Endodermal cell (in vitro differentiated cells): ENCODE data around the gene PDE6D. TPM values are rescaled to one million over a fixed set of nuclear protein-coding genes. Genes with fewer than 3 reads are reported as not detected.

ENCODE experiments used
- DNase-seq: peaks from one replicate; pipeline ENCODE4 v3.0.0-alpha.2; 2017
- H3K27ac ChIP-seq: 2 replicates; pipeline ENCODE4 v1.5.1; 2013; ENCODE audit warnings: mild to moderate bottlenecking, low read depth, low read length, moderate library complexity
- H3K27me3 ChIP-seq: 2 replicates; pipeline ENCODE4 v1.6.1; 2013; ENCODE audit warnings: mild to moderate bottlenecking, low read length, moderate library complexity; ENCODE audit not compliant: insufficient read depth, control insufficient read depth, poor library complexity, severe bottlenecking
- H3K36me3 ChIP-seq: 2 replicates; pipeline ENCODE4 v1.7.0; 2013; ENCODE audit warnings: mild to moderate bottlenecking, low read length, moderate library complexity; ENCODE audit not compliant: control insufficient read depth, insufficient read depth
- H3K4me1 ChIP-seq: one replicate; pipeline ENCODE4 v1.7.0; 2013; ENCODE audit warnings: low read length; ENCODE audit not compliant: control insufficient read depth, insufficient read depth
- H3K4me3 ChIP-seq: 2 replicates; pipeline ENCODE4 v1.5.1; 2013; ENCODE audit warnings: mild to moderate bottlenecking, low read length, moderate library complexity
- H3K9ac ChIP-seq: 2 replicates; pipeline ENCODE4 v1.6.1; 2013; ENCODE audit warnings: mild to moderate bottlenecking, low read length, moderate library complexity; ENCODE audit not compliant: poor library complexity, severe bottlenecking; ENCODE audit errors: extremely low read depth
- H3K9me3 ChIP-seq: 2 replicates; pipeline ENCODE4 v1.6.1; 2013; ENCODE audit warnings: mild to moderate bottlenecking, low read length, moderate library complexity; ENCODE audit not compliant: control insufficient read depth
- H3K27ac Mint-ChIP-seq: 2 replicates; pipeline ENCODE4 v1.8.0; 2020; ENCODE audit warnings: mixed read lengths
- H3K27me3 Mint-ChIP-seq: 2 replicates; pipeline ENCODE4 v1.8.0; 2021; ENCODE audit warnings: mild to moderate bottlenecking, mixed read lengths; ENCODE audit not compliant: insufficient read depth
- H3K36me3 Mint-ChIP-seq: 2 replicates; pipeline ENCODE4 v1.8.0; 2020; ENCODE audit warnings: low read depth, mixed read lengths
- H3K4me1 Mint-ChIP-seq: 2 replicates; pipeline ENCODE4 v1.8.0; 2020; ENCODE audit warnings: mixed read lengths
- H3K4me3 Mint-ChIP-seq: 2 replicates; pipeline ENCODE4 v1.8.0; 2020; ENCODE audit warnings: mild to moderate bottlenecking, moderate library complexity, mixed read lengths
- H3K9me3 Mint-ChIP-seq: 2 replicates; pipeline ENCODE4 v1.8.0; 2020; ENCODE audit warnings: mild to moderate bottlenecking, mixed read lengths
- WGBS, 2 experiments: methylation state at CpG; one replicate each; pipeline versions ENCODE4 v1.1.5 to v1.1.7; 2013; ENCODE audit warnings: missing lambda C conversion rate in 2 of 2, mixed read lengths in 1 of 2; ENCODE audit not compliant: insufficient coverage in 1 of 2, insufficient read length in 1 of 2; 5-methylcytosine and 5-hydroxymethylcytosine counted together
- total RNA-seq, 2 donors: library from RNA; stranded (reverse); fragmentation: NEBNext Ultra II Directional in 1 of 2; extraction: Animal tissue kit (Norgen Biotek cat#: 25700) in 1 of 2; gene quantifications; 2 replicates in 1 of 2; 3 replicates in 1 of 2; pipeline ENCODE4 v1.2.1, GENCODE V29; 2021
- TF ChIP-seq, protein P1 (sequence below): fragments of 200-600 bp; sonication (generic); conservative IDR thresholded peaks from 2 replicates; pipeline ENCODE4 v1.5.0; 2021; ENCODE audit warnings: antibody characterized with exemption, mild to moderate bottlenecking

Gene PDE6D
- total RNA-seq, 2 donors from 2014 or later = 24.7 to 25.5 TPM

DNA sequence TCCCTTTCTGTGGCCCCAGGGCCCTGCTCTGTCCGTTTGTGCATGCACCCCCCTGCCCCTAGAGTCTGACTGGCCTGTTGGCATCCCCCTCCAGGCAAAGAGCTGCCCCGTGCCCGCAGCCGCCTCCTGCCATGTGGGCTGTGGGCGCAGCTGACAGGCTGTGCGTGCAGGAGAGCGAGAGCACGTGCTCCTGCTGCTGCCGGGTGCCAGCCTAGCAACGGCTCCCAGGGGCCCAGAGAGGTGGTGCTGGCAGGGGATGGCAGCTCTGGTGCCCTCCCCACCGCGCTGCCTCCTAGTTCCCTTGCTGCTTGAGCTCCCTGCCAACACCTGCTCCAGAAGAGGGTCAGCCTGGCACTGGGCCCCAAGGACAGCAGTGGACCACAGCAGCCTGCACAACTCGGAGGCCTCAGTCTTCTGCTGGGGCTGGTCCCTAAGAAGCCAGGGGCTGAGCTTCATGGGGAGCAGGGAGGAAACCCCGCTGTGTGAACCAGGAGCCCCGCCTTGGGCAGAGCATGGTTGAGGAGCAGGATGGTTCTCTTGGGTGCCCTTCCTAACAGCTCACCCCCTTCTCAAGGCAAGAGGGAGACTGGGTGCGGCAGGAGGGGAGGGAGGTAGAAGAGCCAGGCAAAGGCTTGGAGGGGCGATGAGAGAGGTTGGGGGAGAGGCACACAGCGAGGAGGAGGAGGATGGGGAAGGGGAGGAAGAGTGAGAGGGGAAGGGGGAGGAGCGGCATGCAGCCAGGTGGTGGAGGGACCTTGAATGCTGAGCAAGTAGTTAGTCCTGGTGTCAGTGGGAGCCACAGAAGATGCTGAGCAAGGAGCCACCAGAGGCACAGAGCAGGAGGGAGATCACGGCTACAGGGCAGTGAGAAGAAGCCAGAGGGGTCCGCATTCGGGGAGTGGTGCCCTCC is 96.5 kb downstream of the PDE6D start:
- Mint-ChIP-seq H3K9me3 (no peaks in the 10 kb centered on the region), H3K27me3 (no peaks in the 10 kb centered on the region), H3K4me3 (no peak overlapping the region), H3K4me1 (peaks cover 26% of the 10 kb centered on the region), H3K27ac (no peak overlapping the region), H3K36me3 (no peaks in the 10 kb centered on the region)
- DNase-seq = peak; percentile 59
- Histone ChIP-seq H3K4me3 (no peak overlapping the region), H3K4me1 (peaks cover 7% of the 10 kb centered on the region), H3K9ac (no peak overlapping the region), H3K27ac (no peak overlapping the region), H3K9me3 (no peaks in the 10 kb centered on the region), H3K36me3 (no peaks in the 10 kb centered on the region), H3K27me3 (no peaks in the 10 kb centered on the region)
- TF ChIP-seq, protein P1, sequence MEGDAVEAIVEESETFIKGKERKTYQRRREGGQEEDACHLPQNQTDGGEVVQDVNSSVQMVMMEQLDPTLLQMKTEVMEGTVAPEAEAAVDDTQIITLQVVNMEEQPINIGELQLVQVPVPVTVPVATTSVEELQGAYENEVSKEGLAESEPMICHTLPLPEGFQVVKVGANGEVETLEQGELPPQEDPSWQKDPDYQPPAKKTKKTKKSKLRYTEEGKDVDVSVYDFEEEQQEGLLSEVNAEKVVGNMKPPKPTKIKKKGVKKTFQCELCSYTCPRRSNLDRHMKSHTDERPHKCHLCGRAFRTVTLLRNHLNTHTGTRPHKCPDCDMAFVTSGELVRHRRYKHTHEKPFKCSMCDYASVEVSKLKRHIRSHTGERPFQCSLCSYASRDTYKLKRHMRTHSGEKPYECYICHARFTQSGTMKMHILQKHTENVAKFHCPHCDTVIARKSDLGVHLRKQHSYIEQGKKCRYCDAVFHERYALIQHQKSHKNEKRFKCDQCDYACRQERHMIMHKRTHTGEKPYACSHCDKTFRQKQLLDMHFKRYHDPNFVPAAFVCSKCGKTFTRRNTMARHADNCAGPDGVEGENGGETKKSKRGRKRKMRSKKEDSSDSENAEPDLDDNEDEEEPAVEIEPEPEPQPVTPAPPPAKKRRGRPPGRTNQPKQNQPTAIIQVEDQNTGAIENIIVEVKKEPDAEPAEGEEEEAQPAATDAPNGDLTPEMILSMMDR = no peak
- 85 to 92% methylated on average over 17 to 22 of the region's 22 CpGs for WGBS, 2 experiments

DNA sequence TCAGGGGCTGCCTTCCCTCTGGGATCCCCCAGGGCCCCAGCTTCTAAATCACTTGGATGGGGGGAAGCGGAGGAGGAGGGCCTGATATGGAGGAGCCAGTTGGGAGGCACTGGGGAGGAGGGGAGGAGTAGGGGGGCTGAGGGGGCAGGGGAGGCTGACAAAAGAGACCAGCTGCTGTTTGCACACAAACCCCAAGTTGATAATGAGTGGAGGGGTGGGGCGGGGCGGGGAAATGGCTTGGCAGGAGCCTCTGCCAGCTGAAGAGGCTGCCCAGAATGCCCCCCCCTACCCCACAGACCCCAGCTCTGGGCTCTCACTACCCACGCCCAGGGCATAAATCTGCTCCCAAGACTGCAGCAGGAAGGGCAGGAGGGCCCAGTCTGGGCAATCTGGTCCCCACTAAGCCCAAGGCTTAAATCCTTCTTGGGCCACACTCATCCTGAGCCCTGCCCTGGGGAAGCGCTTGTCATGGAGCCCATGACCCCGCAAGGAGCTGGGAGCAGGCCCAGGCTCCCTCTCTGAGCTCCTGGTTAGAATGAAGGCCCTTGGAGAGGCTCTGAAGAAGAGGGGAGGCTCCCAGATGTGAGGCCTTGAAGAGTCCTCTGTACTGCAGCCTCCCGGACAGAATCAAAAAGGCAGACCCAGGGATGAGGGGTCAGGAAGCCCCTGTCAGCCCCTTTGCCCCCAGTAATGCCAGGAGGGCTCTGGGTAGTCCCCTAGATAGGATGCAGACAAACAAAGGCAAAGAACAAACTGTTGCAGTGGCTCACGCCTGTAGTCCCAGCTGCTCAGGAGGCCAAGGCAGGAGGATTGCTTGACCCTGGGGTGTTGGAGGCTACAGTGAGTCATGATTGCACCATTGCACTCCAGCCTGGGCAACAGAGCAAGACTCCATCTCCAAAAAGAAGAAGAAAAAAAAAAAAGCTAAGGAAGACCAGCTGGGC is 97.5 kb downstream of the PDE6D start:
- peaks cover 7% of the 10 kb centered on the region for H3K4me1 ChIP-seq
- H3K9ac ChIP-seq = no peak overlapping the region
- TF ChIP-seq, protein P1 = no peak
- DNase-seq = no peak
- no peaks in the 10 kb centered on the region for H3K9me3 Mint-ChIP-seq
- H3K27ac ChIP-seq = peak overlapping the region; percentile 63
- H3K4me3 Mint-ChIP-seq = no peak overlapping the region
- H3K27ac Mint-ChIP-seq = no peak overlapping the region
- no peaks in the 10 kb centered on the region for H3K36me3 Mint-ChIP-seq
- H3K27me3 ChIP-seq = no peaks in the 10 kb centered on the region
- H3K9me3 ChIP-seq = no peaks in the 10 kb centered on the region
- no peak overlapping the region for H3K4me3 ChIP-seq
- peaks cover 26% of the 10 kb centered on the region for H3K4me1 Mint-ChIP-seq
- no peaks in the 10 kb centered on the region for H3K36me3 ChIP-seq
- WGBS, 2 experiments = 91 to 100% methylated on average over 3 to 8 of the region's 8 CpGs
- no peaks in the 10 kb centered on the region for H3K27me3 Mint-ChIP-seq

DNA sequence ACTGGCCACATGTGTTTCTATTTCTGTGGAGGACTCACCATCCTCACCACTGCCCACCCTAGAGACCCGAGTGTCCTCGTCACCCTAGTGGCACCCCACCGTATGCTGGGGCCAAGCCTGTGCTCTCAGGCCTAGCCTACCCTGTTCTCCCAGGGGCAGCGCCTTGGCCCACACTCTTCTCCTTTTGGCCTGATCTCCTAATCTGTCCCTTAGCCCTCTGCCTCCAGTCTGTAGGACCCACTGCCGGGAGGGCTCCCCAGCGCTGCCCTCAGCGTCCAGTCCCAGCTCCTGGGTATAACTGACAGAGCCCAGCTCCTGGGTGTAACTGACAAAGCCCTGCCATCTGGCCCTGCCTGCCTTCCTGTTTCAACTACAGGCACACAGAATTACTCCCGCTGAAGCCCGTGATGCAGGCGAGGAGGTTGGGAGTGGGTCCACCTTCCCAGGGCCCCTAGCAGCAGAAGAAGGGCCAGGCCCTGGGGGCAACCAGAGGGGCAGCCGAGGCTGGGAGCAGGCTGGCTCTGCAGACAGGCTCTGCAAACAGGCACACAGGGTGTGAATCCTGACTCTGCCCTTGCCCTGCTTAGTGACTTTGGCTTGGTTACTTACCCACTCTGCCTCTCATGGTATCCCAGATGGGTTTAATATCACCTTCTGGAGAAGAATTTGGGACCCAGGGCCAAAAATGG is 98.3 kb downstream of the PDE6D start:
- H3K27me3 ChIP-seq = no peaks in the 10 kb centered on the region
- Mint-ChIP-seq H3K4me3 (peak overlapping the region; percentile 70), H3K27ac (peak overlapping the region; percentile 96), H3K4me1 (peaks cover 28% of the 10 kb centered on the region), H3K36me3 (no peaks in the 10 kb centered on the region), H3K27me3 (no peaks in the 10 kb centered on the region), H3K9me3 (no peaks in the 10 kb centered on the region)
- peak overlapping the region; percentile 63 for H3K27ac ChIP-seq
- WGBS, 2 experiments = 94 to 98% methylated on average over 9 to 11 of the region's 11 CpGs
- no peaks in the 10 kb centered on the region for H3K36me3 ChIP-seq
- no peak overlapping the region for H3K4me3 ChIP-seq
- H3K9me3 ChIP-seq = no peaks in the 10 kb centered on the region
- peak; percentile 71 for DNase-seq
- H3K4me1 ChIP-seq = peaks cover 5% of the 10 kb centered on the region
- H3K9ac ChIP-seq = no peak overlapping the region
- TF ChIP-seq, protein P1 = no peak
